GM23338 (cell line): Measurements from ENCODE around the gene COA1. TPM values are rescaled to one million over a fixed set of nuclear protein-coding genes. Genes with fewer than 3 reads are reported as not detected.

Experiments
- ATAC-seq: fragments of 200-7000 bp; cut with Tn5 transposase; 3 replicates; pipeline ENCODE4 v1.9.1; 2020
- DNase-seq: peaks from one replicate; pipeline ENCODE4 v3.0.0-alpha.2; 2015; ENCODE audit warnings: low spot score
- H2AFZ ChIP-seq: fragments of 200-600 bp; sonication (generic); 2 replicates; pipeline ENCODE4 v1.8.0; 2016; ENCODE audit warnings: antibody characterized with exemption, mild to moderate bottlenecking, moderate library complexity
- H3F3A ChIP-seq: fragments of 200-600 bp; sonication (generic); replicated peaks from 2 replicates; pipeline ENCODE4 v1.8.0; 2017; ENCODE audit warnings: antibody characterized with exemption, mixed run types, low read depth
- H3K27ac ChIP-seq: fragments of 200-600 bp; sonication (generic); 2 replicates; pipeline ENCODE4 v1.6.1; 2016; ENCODE audit warnings: low read depth
- H3K27me3 ChIP-seq: fragments of 200-600 bp; sonication (generic); 2 replicates; pipeline ENCODE4 v1.8.0; 2016; ENCODE audit warnings: mild to moderate bottlenecking, mixed run types, moderate library complexity; ENCODE audit not compliant: insufficient read depth
- H3K36me3 ChIP-seq: fragments of 200-600 bp; sonication (generic); 2 replicates; pipeline ENCODE4 v1.8.0; 2016; ENCODE audit warnings: mild to moderate bottlenecking; ENCODE audit not compliant: insufficient read depth
- H3K4me1 ChIP-seq: fragments of 200-600 bp; sonication (generic); 2 replicates; pipeline ENCODE4 v1.8.0; 2016; ENCODE audit warnings: mild to moderate bottlenecking, moderate library complexity; ENCODE audit not compliant: insufficient read depth
- H3K4me2 ChIP-seq: fragments of 200-600 bp; sonication (generic); 2 replicates; pipeline ENCODE4 v1.7.1; 2017; ENCODE audit warnings: mixed run types
- H3K4me3 ChIP-seq: fragments of 200-600 bp; sonication (generic); 2 replicates; pipeline ENCODE4 v1.6.1; 2016; ENCODE audit warnings: mixed run types
- H3K79me2 ChIP-seq: fragments of 200-600 bp; sonication (generic); replicated peaks from 2 replicates; pipeline ENCODE4 v1.8.0; 2017; ENCODE audit warnings: mild to moderate bottlenecking; ENCODE audit not compliant: insufficient read depth
- H3K9me2 ChIP-seq: fragments of 200-600 bp; sonication (generic); 2 replicates; pipeline ENCODE4 v1.8.0; 2017; ENCODE audit not compliant: insufficient read depth
- H4K20me1 ChIP-seq: fragments of 200-600 bp; sonication (generic); replicated peaks from 2 replicates; pipeline ENCODE4 v1.8.0; 2017; ENCODE audit warnings: mild to moderate bottlenecking; ENCODE audit not compliant: insufficient read depth
- H3K27ac Mint-ChIP-seq: 2 replicates; pipeline ENCODE4 v1.8.0; 2020; ENCODE audit warnings: inconsistent platforms, mild to moderate bottlenecking, moderate library complexity, mixed read lengths
- H3K27me3 Mint-ChIP-seq: 3 replicates; pipeline ENCODE4 v1.8.0; 2022; ENCODE audit warnings: low read depth, mild to moderate bottlenecking, moderate library complexity, mixed read lengths, inconsistent platforms; ENCODE audit not compliant: insufficient read depth, poor library complexity
- H3K36me3 Mint-ChIP-seq: 3 replicates; pipeline ENCODE4 v1.8.0; 2021; ENCODE audit warnings: low read depth, mild to moderate bottlenecking, inconsistent platforms, moderate library complexity, mixed read lengths
- H3K4me1 Mint-ChIP-seq: 3 replicates; pipeline ENCODE4 v1.8.0; 2020; ENCODE audit warnings: mild to moderate bottlenecking, inconsistent platforms, mixed read lengths
- H3K4me3 Mint-ChIP-seq: 3 replicates; pipeline ENCODE4 v1.8.0; 2021; ENCODE audit warnings: moderate library complexity, mild to moderate bottlenecking, inconsistent platforms, mixed read lengths
- H3K9me3 Mint-ChIP-seq: 3 replicates; pipeline ENCODE4 v1.8.0; 2020; ENCODE audit warnings: moderate library complexity, mild to moderate bottlenecking, inconsistent platforms, mixed read lengths
- CREB1 ChIP-seq: fragments of 250-450 bp; sonication (Bioruptor Pico); IDR thresholded peaks from 2 replicates; pipeline ENCODE4 v1.5.0; 2020; ENCODE audit warnings: low read depth, mild to moderate bottlenecking, moderate library complexity
- CTCF ChIP-seq, 2 experiments: fragments of 200-600 bp in 1 of 2; sonication (generic) in 1 of 2; conservative IDR thresholded peaks; 2 replicates each; pipeline versions ENCODE4 v1.5.1 to v1.6.1; 2016 to 2017; ENCODE audit warnings: antibody characterized with exemption in 2 of 2, low read depth in 2 of 2, mild to moderate bottlenecking in 2 of 2, moderate library complexity in 1 of 2
- EZH2 ChIP-seq: fragments of 200-600 bp; sonication (generic); IDR thresholded peaks from one replicate; pipeline ENCODE4 v1.8.0; 2017; ENCODE audit warnings: antibody characterized with exemption, mild to moderate bottlenecking, low read depth; ENCODE audit not compliant: unreplicated experiment
- JUNB ChIP-seq: IDR thresholded peaks from one replicate; pipeline ENCODE4 v1.6.1; 2016; ENCODE audit warnings: antibody characterized with exemption; ENCODE audit not compliant: unreplicated experiment
- POLR2AphosphoS5 ChIP-seq: IDR thresholded peaks from 2 replicates; pipeline ENCODE4 v1.6.1; 2016; ENCODE audit warnings: antibody characterized with exemption, low read depth
- ZNF114 ChIP-seq: fragments of 250-450 bp; sonication (Bioruptor Pico); IDR thresholded peaks from 2 replicates; pipeline ENCODE4 v1.5.0; 2020; ENCODE audit warnings: mild to moderate bottlenecking, moderate library complexity
- polyA plus RNA-seq: library from polyadenylated mRNA; unstranded; fragments of >200 nt; fragmentation: Nextera tagmentation; extraction: Ambion mirVana; gene quantifications from 2 replicates; pipeline ENCODE4 v1.2.1, GENCODE V29; 2016
- total RNA-seq: library from RNA; depleted of rRNA; stranded (reverse); fragments of >200 nt; shearing (Covaris generic); gene quantifications from 2 replicates; pipeline ENCODE4 v1.2.3, GENCODE V29; 2014
- TF ChIP-seq, protein P1 (sequence below): fragments of 250-450 bp; sonication (Bioruptor Pico); IDR thresholded peaks from 2 replicates; pipeline ENCODE4 v1.5.0; 2020; ENCODE audit warnings: mild to moderate bottlenecking, moderate library complexity

Gene COA1
- total and polyA plus RNA-seq, 2 experiments from 2014 or later: 156 to 158 TPM

DNA sequence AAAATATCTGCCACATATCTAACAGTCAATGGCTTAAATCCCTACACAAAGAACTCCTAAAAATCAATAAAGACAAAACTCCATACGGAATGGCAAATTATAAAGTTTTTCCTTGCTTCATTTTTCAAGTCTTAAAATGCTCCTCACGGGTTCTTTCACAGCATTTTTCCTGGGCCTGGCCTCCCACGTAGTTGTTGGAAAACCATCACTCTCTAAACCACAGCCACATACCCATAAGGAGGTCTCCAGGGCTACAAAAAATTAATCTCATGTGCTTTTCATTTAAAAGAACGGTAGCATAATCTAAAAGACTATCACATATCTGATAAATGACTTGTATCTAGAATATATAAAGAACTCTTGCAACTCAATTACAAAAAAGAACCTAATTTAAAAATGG lies 2.9 kb downstream of the COA1 start:
- H3K4me3 Mint-ChIP-seq: no peak overlapping the region

More for the DNA sequence above, 2.9 kb downstream of the COA1 start:
- no peak for DNase-seq
- Histone ChIP-seq H2AFZ (no peak overlapping the region), H3K4me2 (no peak overlapping the region), H3K9me2 (no peaks in the 10 kb centered on the region), H4K20me1 (peaks cover 21% of the 10 kb centered on the region), H3K4me1 (no peaks in the 10 kb centered on the region; the same call in 1 of the 2 replicates), H3K27ac (no peak overlapping the region), H3K4me3 (no peak overlapping the region), H3F3A (no peaks in the 10 kb centered on the region), H3K27me3 (no peaks in the 10 kb centered on the region), H3K36me3 (no peaks in the 10 kb centered on the region), H3K79me2 (peaks cover 79% of the 10 kb centered on the region)
- peaks cover 2% of the 10 kb centered on the region for H3K27me3 Mint-ChIP-seq
- ATAC-seq: no peak
- peaks cover 5% of the 10 kb centered on the region; the same call in 2 of the 3 replicates for H3K36me3 Mint-ChIP-seq
- no peaks in the 10 kb centered on the region for H3K9me3 Mint-ChIP-seq
- H3K27ac Mint-ChIP-seq: no peak overlapping the region
- TF ChIP-seq EZH2 (no peak), JUNB (no peak), POLR2AphosphoS5 (no peak), CTCF (conservative IDR thresholded peaks at IDR 0.05; ENCODE audit: low read depth in 2 of 2) (no peak), CREB1 (CRISPR knock-in tag) (no peak), ZNF114 (CRISPR knock-in tag) (no peak)
- TF ChIP-seq, protein P1, sequence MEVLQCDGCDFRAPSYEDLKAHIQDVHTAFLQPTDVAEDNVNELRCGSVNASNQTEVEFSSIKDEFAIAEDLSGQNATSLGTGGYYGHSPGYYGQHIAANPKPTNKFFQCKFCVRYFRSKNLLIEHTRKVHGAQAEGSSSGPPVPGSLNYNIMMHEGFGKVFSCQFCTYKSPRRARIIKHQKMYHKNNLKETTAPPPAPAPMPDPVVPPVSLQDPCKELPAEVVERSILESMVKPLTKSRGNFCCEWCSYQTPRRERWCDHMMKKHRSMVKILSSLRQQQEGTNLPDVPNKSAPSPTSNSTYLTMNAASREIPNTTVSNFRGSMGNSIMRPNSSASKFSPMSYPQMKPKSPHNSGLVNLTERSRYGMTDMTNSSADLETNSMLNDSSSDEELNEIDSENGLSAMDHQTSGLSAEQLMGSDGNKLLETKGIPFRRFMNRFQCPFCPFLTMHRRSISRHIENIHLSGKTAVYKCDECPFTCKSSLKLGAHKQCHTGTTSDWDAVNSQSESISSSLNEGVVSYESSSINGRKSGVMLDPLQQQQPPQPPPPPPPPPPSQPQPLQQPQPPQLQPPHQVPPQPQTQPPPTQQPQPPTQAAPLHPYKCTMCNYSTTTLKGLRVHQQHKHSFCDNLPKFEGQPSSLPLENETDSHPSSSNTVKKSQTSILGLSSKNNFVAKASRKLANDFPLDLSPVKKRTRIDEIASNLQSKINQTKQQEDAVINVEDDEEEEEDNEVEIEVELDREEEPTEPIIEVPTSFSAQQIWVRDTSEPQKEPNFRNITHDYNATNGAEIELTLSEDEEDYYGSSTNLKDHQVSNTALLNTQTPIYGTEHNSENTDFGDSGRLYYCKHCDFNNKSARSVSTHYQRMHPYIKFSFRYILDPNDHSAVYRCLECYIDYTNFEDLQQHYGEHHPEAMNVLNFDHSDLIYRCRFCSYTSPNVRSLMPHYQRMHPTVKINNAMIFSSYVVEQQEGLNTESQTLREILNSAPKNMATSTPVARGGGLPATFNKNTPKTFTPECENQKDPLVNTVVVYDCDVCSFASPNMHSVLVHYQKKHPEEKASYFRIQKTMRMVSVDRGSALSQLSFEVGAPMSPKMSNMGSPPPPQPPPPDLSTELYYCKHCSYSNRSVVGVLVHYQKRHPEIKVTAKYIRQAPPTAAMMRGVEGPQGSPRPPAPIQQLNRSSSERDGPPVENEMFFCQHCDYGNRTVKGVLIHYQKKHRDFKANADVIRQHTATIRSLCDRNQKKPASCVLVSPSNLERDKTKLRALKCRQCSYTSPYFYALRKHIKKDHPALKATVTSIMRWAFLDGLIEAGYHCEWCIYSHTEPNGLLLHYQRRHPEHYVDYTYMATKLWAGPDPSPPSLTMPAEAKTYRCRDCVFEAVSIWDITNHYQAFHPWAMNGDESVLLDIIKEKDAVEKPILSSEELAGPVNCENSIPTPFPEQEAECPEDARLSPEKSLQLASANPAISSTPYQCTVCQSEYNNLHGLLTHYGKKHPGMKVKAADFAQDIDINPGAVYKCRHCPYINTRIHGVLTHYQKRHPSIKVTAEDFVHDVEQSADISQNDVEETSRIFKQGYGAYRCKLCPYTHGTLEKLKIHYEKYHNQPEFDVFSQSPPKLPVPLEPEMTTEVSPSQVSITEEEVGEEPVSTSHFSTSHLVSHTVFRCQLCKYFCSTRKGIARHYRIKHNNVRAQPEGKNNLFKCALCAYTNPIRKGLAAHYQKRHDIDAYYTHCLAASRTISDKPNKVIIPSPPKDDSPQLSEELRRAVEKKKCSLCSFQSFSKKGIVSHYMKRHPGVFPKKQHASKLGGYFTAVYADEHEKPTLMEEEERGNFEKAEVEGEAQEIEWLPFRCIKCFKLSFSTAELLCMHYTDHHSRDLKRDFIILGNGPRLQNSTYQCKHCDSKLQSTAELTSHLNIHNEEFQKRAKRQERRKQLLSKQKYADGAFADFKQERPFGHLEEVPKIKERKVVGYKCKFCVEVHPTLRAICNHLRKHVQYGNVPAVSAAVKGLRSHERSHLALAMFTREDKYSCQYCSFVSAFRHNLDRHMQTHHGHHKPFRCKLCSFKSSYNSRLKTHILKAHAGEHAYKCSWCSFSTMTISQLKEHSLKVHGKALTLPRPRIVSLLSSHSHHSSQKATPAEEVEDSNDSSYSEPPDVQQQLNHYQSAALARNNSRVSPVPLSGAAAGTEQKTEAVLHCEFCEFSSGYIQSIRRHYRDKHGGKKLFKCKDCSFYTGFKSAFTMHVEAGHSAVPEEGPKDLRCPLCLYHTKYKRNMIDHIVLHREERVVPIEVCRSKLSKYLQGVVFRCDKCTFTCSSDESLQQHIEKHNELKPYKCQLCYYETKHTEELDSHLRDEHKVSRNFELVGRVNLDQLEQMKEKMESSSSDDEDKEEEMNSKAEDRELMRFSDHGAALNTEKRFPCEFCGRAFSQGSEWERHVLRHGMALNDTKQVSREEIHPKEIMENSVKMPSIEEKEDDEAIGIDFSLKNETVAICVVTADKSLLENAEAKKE (CRISPR knock-in tag): no peak
- peaks cover 14% of the 10 kb centered on the region; the same call in 2 of the 3 replicates for H3K4me1 Mint-ChIP-seq
